ENCODE measurements around the gene CHMP2B.

CHMP2B gene

GRCh38 chr3:87227104-87227834, at the start of gene CHMP2B:
Gene CHMP2B (plus strand): TSS chr3:87227309. CDS start chr3:87227523, 214 bp downstream.
- DNase-seq (ENCODE audit: low spot score), result peak; percentile 93

- DNase-seq (ENCODE audit: low spot score), result no peak
Measured at GRCh38 chr3:87179642-87180041, 47.5 kb upstream of the CHMP2B start.

- DNase-seq (ENCODE audit: low spot score), result no peak
Measured at GRCh38 chr3:87181551-87181950, 45.6 kb upstream of the CHMP2B start.

GRCh38 chr3:87182023-87182422, 45.1 kb upstream of the CHMP2B start:
- no peak for DNase-seq (ENCODE audit: low spot score)

- DNase-seq (ENCODE audit: low spot score), result no peak
Measured at GRCh38 chr3:87186608-87187159, 40.4 kb upstream of the CHMP2B start.

- DNase-seq (ENCODE audit: low spot score), result no peak
Measured at GRCh38 chr3:87191175-87191574, 35.9 kb upstream of the CHMP2B start.

- no peak for DNase-seq (ENCODE audit: low spot score)
Measured at GRCh38 chr3:87191641-87192040, 35.5 kb upstream of the CHMP2B start.

- DNase-seq (ENCODE audit: low spot score), result no peak
Measured at GRCh38 chr3:87196879-87197278, 30.2 kb upstream of the CHMP2B start.

GRCh38 chr3:87197531-87197930, 29.6 kb upstream of the CHMP2B start:
- DNase-seq (ENCODE audit: low spot score), result no peak

- no peak for DNase-seq (ENCODE audit: low spot score)
Measured at GRCh38 chr3:87198774-87199173, 28.3 kb upstream of the CHMP2B start.

GRCh38 chr3:87199628-87200027, 27.5 kb upstream of the CHMP2B start:
- no peak for DNase-seq (ENCODE audit: low spot score)

- no peak for DNase-seq (ENCODE audit: low spot score)
Measured at GRCh38 chr3:87200060-87200647, 27.0 kb upstream of the CHMP2B start.

GRCh38 chr3:87201727-87202126, 25.4 kb upstream of the CHMP2B start:
- no peak for DNase-seq (ENCODE audit: low spot score)

GRCh38 chr3:87203809-87204208, 23.3 kb upstream of the CHMP2B start:
- DNase-seq (ENCODE audit: low spot score), result no peak

- peak; percentile 23 for DNase-seq (ENCODE audit: low spot score)
Measured at GRCh38 chr3:87206070-87206469, 21.0 kb upstream of the CHMP2B start.

- no peak for DNase-seq (ENCODE audit: low spot score)
Measured at GRCh38 chr3:87206635-87207034, 20.5 kb upstream of the CHMP2B start.

GRCh38 chr3:87207460-87207859, 19.6 kb upstream of the CHMP2B start:
- no peak for DNase-seq (ENCODE audit: low spot score)

- DNase-seq (ENCODE audit: low spot score), result no peak
Measured at GRCh38 chr3:87209111-87209510, 18.0 kb upstream of the CHMP2B start.

GRCh38 chr3:87218560-87218959, 8.5 kb upstream of the CHMP2B start:
- no peak for DNase-seq (ENCODE audit: low spot score)

GRCh38 chr3:87219611-87220010, 7.5 kb upstream of the CHMP2B start:
- DNase-seq (ENCODE audit: low spot score), result no peak

- DNase-seq (ENCODE audit: low spot score), result no peak
Measured at GRCh38 chr3:87225659-87226058, 1.4 kb upstream of the CHMP2B start.

- no peak for DNase-seq (ENCODE audit: low spot score)
Measured at GRCh38 chr3:87227835-87228144, 681 bp downstream of the CHMP2B start.

- DNase-seq (ENCODE audit: low spot score), result peak; percentile 26
Measured at GRCh38 chr3:87228316-87228715, 1.2 kb downstream of the CHMP2B start.

GRCh38 chr3:87229113-87229512, 2.0 kb downstream of the CHMP2B start:
- DNase-seq (ENCODE audit: low spot score), result no peak
